SK-N-SH (cell line): ENCODE results near the gene TMEM14C. TPM values are rescaled to one million over a fixed set of nuclear protein-coding genes. Genes with fewer than 3 reads are reported as not detected.
A peak's percentile ranks its signal among the peaks of the same experiment; 100 is the strongest.

Experiments
- CTCF ChIA-PET: fragments of 300-600, 350-600 bp; formaldehyde crosslinking; extraction: SDS; loops from one replicate; lab custom pipeline; 2021; lab: Yijun Ruan, JAX
- POLR2A ChIA-PET: fragments of 350-600 bp; sonication (Branson Sonifier 250); formaldehyde crosslinking; extraction: SDS; loops from one replicate; lab custom pipeline; 2020; ENCODE audit warnings: antibody characterized with exemption, inconsistent platforms; lab: Yijun Ruan, JAX
- DNase-seq: peaks from one replicate; pipeline ENCODE4 v3.0.0; 2012
- H2AFZ ChIP-seq: fragments of 200-600 bp; sonication (generic); 2 replicates; pipeline ENCODE4 v1.8.1; 2016; ENCODE audit warnings: antibody characterized with exemption, mild to moderate bottlenecking, low read depth
- H3F3A ChIP-seq: fragments of 200-600 bp; sonication (generic); replicated peaks from 2 replicates; pipeline ENCODE3; 2016; ENCODE audit warnings: antibody characterized with exemption, mild to moderate bottlenecking; ENCODE audit not compliant: insufficient read depth
- H3K27ac ChIP-seq, 2 experiments: fragments of 200-500 bp in 1 of 2; fragments of 200-600 bp in 1 of 2; sonication (Bioruptor generic) in 1 of 2; sonication (generic), shearing (Covaris generic) in 1 of 2; 2 replicates each; pipeline versions ENCODE4 v1.5.1 to v1.6.1; 2014 to 2016; ENCODE audit warnings: low read depth in 2 of 2, inconsistent platforms in 1 of 2, low read length in 1 of 2, mild to moderate bottlenecking in 1 of 2, mixed read lengths in 1 of 2
- H3K27me3 ChIP-seq: fragments of 200-600 bp; sonication (generic), shearing (Covaris generic); 2 replicates; pipeline ENCODE4 v1.6.1; 2016; ENCODE audit warnings: mixed run types; ENCODE audit not compliant: insufficient read depth
- H3K36me3 ChIP-seq, 2 experiments: fragments of 200-500 bp in 1 of 2; fragments of 200-600 bp in 1 of 2; sonication (Bioruptor generic) in 1 of 2; sonication (generic) in 1 of 2; replicated peaks in 1 of 2; 2 replicates each; pipeline versions ENCODE3 to v1.5.1; 2014 to 2016; ENCODE audit warnings: low read length in 1 of 2, mild to moderate bottlenecking in 1 of 2; ENCODE audit not compliant: insufficient read depth in 2 of 2, control insufficient read depth in 1 of 2
- H3K4me1 ChIP-seq, 2 experiments: fragments of 200-500 bp in 1 of 2; fragments of 200-600 bp in 1 of 2; sonication (Bioruptor generic) in 1 of 2; sonication (generic), shearing (Covaris generic) in 1 of 2; 2 replicates each; pipeline versions ENCODE4 v1.5.1 to v1.6.1; 2014 to 2016; ENCODE audit warnings: low read depth in 1 of 2, low read length in 1 of 2, mixed run types in 1 of 2; ENCODE audit not compliant: insufficient read depth in 2 of 2, control insufficient read depth in 1 of 2
- H3K4me2 ChIP-seq: fragments of 200-600 bp; sonication (generic), shearing (Covaris generic); 2 replicates; pipeline ENCODE4 v1.6.1; 2017; ENCODE audit warnings: mixed run types
- H3K4me3 ChIP-seq, 2 experiments: fragments of 200-500 bp in 1 of 2; fragments of 200-600 bp in 1 of 2; sonication (Bioruptor generic) in 1 of 2; sonication (generic), shearing (Covaris generic) in 1 of 2; 2 replicates each; pipeline versions ENCODE4 v1.5.1 to v1.8.1; 2014 to 2016; ENCODE audit warnings: low read depth in 2 of 2, inconsistent platforms in 1 of 2, low read length in 1 of 2, mild to moderate bottlenecking in 1 of 2, mixed read lengths in 1 of 2, moderate library complexity in 1 of 2
- H3K79me2 ChIP-seq: fragments of 200-600 bp; sonication (generic); 2 replicates; pipeline ENCODE4 v1.8.1; 2017; ENCODE audit warnings: mild to moderate bottlenecking; ENCODE audit not compliant: insufficient read depth
- H3K9ac ChIP-seq: fragments of 200-600 bp; sonication (generic); 2 replicates; pipeline ENCODE4 v1.6.1; 2017; ENCODE audit warnings: mixed run types
- H3K9me2 ChIP-seq: fragments of 200-600 bp; sonication (generic); 2 replicates; pipeline ENCODE4 v1.6.1; 2017; ENCODE audit warnings: mixed run types
- H3K9me3 ChIP-seq: fragments of 200-600 bp; sonication (generic); 2 replicates; pipeline ENCODE4 v1.6.1; 2017; ENCODE audit warnings: mixed run types, mild to moderate bottlenecking, moderate library complexity
- H4K20me1 ChIP-seq: fragments of 200-600 bp; sonication (generic); 2 replicates; pipeline ENCODE4 v1.6.1; 2017; ENCODE audit warnings: mild to moderate bottlenecking, mixed run types; ENCODE audit not compliant: insufficient read depth
- CHD2 ChIP-seq: fragments of 150-350 bp; IDR thresholded peaks from 2 replicates; pipeline ENCODE4 v1.6.1; 2018; ENCODE audit warnings: low read length; ENCODE audit not compliant: partially characterized antibody
- CTCF ChIP-seq: fragments of 200-600 bp; sonication (generic); IDR thresholded peaks from 2 replicates; pipeline ENCODE4 v1.6.1; 2017; ENCODE audit warnings: antibody characterized with exemption, mild to moderate bottlenecking, moderate library complexity
- FOXJ3 ChIP-seq: sonication (generic); formaldehyde crosslinking; IDR thresholded peaks from 2 replicates; pipeline ENCODE4 v1.5.1; 2020; ENCODE audit warnings: mild to moderate bottlenecking, missing genetic modification reagents
- GATA2 ChIP-seq: sonication (generic); formaldehyde crosslinking; IDR thresholded peaks from 2 replicates; pipeline ENCODE4 v1.5.0; 2020; ENCODE audit warnings: mild to moderate bottlenecking, missing genetic modification reagents
- JUND ChIP-seq: IDR thresholded peaks from 2 replicates; pipeline ENCODE4 v1.4.0; 2012
- MAX ChIP-seq: IDR thresholded peaks from 2 replicates; pipeline ENCODE4 v1.4.0; 2012; ENCODE audit warnings: low read depth
- NFIC ChIP-seq: IDR thresholded peaks from 2 replicates; pipeline ENCODE4 v1.4.0; 2012; ENCODE audit warnings: borderline replicate concordance
- PBX3 ChIP-seq: IDR thresholded peaks from 2 replicates; pipeline ENCODE4; 2012
- RCOR1 ChIP-seq: fragments of 150-350 bp; IDR thresholded peaks from 2 replicates; pipeline ENCODE4 v1.6.1; 2017; ENCODE audit warnings: antibody characterized with exemption, low read length
- SIN3A ChIP-seq: IDR thresholded peaks from 2 replicates; pipeline ENCODE4 v1.6.1; 2012; ENCODE audit warnings: low read depth, mild to moderate bottlenecking, low read length, moderate library complexity, borderline replicate concordance
- TAF1 ChIP-seq: IDR thresholded peaks from 2 replicates; pipeline ENCODE4 v1.6.1; 2012; ENCODE audit warnings: low read depth, mild to moderate bottlenecking, low read length, moderate library complexity, borderline replicate concordance
- USF1 ChIP-seq: IDR thresholded peaks from 2 replicates; pipeline ENCODE4 v1.4.0; 2012; ENCODE audit warnings: low read depth, borderline replicate concordance
- USF2 ChIP-seq: fragments of 150-350 bp; IDR thresholded peaks from 2 replicates; pipeline ENCODE4 v1.6.1; 2017; ENCODE audit warnings: antibody characterized with exemption, low read length, low read depth, borderline replicate concordance
- YY1 ChIP-seq: IDR thresholded peaks from 2 replicates; pipeline ENCODE4 v1.4.0; 2012; ENCODE audit warnings: low read depth, mild to moderate bottlenecking
- ZBTB33 ChIP-seq: IDR thresholded peaks from 2 replicates; pipeline ENCODE4 v1.4.0; 2012; ENCODE audit warnings: low read depth, borderline replicate concordance
- WGBS: methylation state at CpG from one replicate; pipeline ENCODE4 v1.1.6; 2017; ENCODE audit warnings: low lambda C conversion rate; 5-methylcytosine and 5-hydroxymethylcytosine counted together
- polyA plus RNA-seq, 3 experiments: library from polyadenylated mRNA; depleted of rRNA; stranded (reverse); fragments of >200 nt; gene quantifications; 2 replicates each; pipeline ENCODE4 v1.2.3, GENCODE V29; 2012

Gene TMEM14C
- polyA plus RNA-seq, 1 of the 3 experiments (the other 2 are of a cell fraction), result 199 TPM

GRCh38 chr6:10696655-10697054 is 26.2 kb upstream of the TMEM14C start:
- CTCF ChIA-PET, result interaction anchor here (0.7 to 0.8 kb wide), 2 partner anchors 9 to 186 kb away, joined by 3 to 4 read pairs; no protein-coding TSS in a partner anchor
- POLR2A ChIA-PET, result no interaction called here
- Histone ChIP-seq H3K9me3 (no peaks in the 10 kb centered on the region), H3K27ac (no peak overlapping the region), H3K36me3 (peaks cover 23 to 30% of the 10 kb centered on the region in 2 experiments), H3K9ac (no peak overlapping the region), H3K9me2 (no peaks in the 10 kb centered on the region), H3K4me1 (peaks cover 9 to 11% of the 10 kb centered on the region in 2 experiments; a peak in 3 of 4 replicates), H3K27me3 (no peaks in the 10 kb centered on the region), H4K20me1 (no peaks in the 10 kb centered on the region), H3F3A (peaks cover 2% of the 10 kb centered on the region), H2AFZ (no peak overlapping the region), H3K4me3 (0 out of 4 replicates have a peak overlapping the region, but pooled peaks of 1 of the 2 experiments have one; percentile 71), H3K79me2 (peaks cover 72% of the 10 kb centered on the region), H3K4me2 (peak overlapping the region; percentile 96)
- DNase-seq, result no peak
- 97% methylated on average over 4 of the region's 4 CpGs for WGBS
- TF ChIP-seq CHD2 (no peak), SIN3A (no peak), NFIC (no peak), TAF1 (no peak), USF1 (no peak), MAX (no peak), PBX3 (no peak), ZBTB33 (no peak), RCOR1 (no peak), YY1 (no peak), FOXJ3 (CRISPR knock-in tag) (no peak), GATA2 (no peak), CTCF (no peak), JUND (no peak), USF2 (no peak)
